Osteoblast (primary cell): ENCODE data around the gene NAB2. TPM values are rescaled to one million over a fixed set of nuclear protein-coding genes. Genes with fewer than 3 reads are reported as not detected.

Source experiments
- DNase-seq: peaks from one replicate; pipeline ENCODE4 v3.0.0; 2011; ENCODE audit warnings: low spot score, mixed read lengths; ENCODE audit not compliant: insufficient read length; ENCODE audit errors: missing footprints
- H2AFZ ChIP-seq: 2 replicates; pipeline ENCODE4 v1.6.0; 2011; ENCODE audit warnings: mild to moderate bottlenecking, low read length
- H3K27ac ChIP-seq: 2 replicates; pipeline ENCODE4 v1.5.1; 2011; ENCODE audit warnings: mild to moderate bottlenecking, low read depth, low read length, moderate library complexity
- H3K27me3 ChIP-seq: 2 replicates; pipeline ENCODE4 v1.6.0; 2012; ENCODE audit warnings: mild to moderate bottlenecking, control low read depth, inconsistent platforms, low read length, moderate library complexity; ENCODE audit not compliant: insufficient read depth
- H3K36me3 ChIP-seq: 2 replicates; pipeline ENCODE4 v1.5.1; 2011; ENCODE audit warnings: mild to moderate bottlenecking, low read length, control low read depth, moderate library complexity; ENCODE audit not compliant: insufficient read depth
- H3K4me1 ChIP-seq: 2 replicates; pipeline ENCODE4 v1.5.1; 2011; ENCODE audit warnings: mild to moderate bottlenecking, low read length, control low read depth, moderate library complexity; ENCODE audit not compliant: insufficient read depth
- H3K4me2 ChIP-seq: 2 replicates; pipeline ENCODE4 v1.6.0; 2011; ENCODE audit warnings: mild to moderate bottlenecking, low read length; ENCODE audit not compliant: insufficient read depth
- H3K4me3 ChIP-seq: fragments of 200-600 bp; sonication (generic); 3 replicates; pipeline ENCODE4 v1.5.1; 2012; ENCODE audit warnings: mild to moderate bottlenecking, low read length, inconsistent platforms; ENCODE audit not compliant: insufficient read depth
- H3K79me2 ChIP-seq: 2 replicates; pipeline ENCODE4 v1.6.0; 2012; ENCODE audit warnings: mild to moderate bottlenecking, low read length, control low read depth, inconsistent platforms; ENCODE audit not compliant: insufficient read depth
- H3K9me3 ChIP-seq: 2 replicates; pipeline ENCODE4 v1.5.1; 2011; ENCODE audit warnings: low read depth, low read length, control low read depth
- H4K20me1 ChIP-seq: 2 replicates; pipeline ENCODE4 v1.6.0; 2012; ENCODE audit warnings: mild to moderate bottlenecking, low read length, control low read depth; ENCODE audit not compliant: insufficient read depth
- total RNA-seq: library from RNA; depleted of rRNA; stranded (reverse); fragments of >200 nt; gene quantifications from 2 replicates; pipeline ENCODE4 v1.2.3, GENCODE V29; 2012
- TF ChIP-seq, protein P1 (sequence below): IDR thresholded peaks from 2 replicates; pipeline ENCODE4 v1.5.1; 2011; ENCODE audit warnings: mild to moderate bottlenecking, low read depth, low read length, moderate library complexity; ENCODE audit errors: extremely low read depth

NAB2 gene, protein sequence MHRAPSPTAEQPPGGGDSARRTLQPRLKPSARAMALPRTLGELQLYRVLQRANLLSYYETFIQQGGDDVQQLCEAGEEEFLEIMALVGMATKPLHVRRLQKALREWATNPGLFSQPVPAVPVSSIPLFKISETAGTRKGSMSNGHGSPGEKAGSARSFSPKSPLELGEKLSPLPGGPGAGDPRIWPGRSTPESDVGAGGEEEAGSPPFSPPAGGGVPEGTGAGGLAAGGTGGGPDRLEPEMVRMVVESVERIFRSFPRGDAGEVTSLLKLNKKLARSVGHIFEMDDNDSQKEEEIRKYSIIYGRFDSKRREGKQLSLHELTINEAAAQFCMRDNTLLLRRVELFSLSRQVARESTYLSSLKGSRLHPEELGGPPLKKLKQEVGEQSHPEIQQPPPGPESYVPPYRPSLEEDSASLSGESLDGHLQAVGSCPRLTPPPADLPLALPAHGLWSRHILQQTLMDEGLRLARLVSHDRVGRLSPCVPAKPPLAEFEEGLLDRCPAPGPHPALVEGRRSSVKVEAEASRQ
- total RNA-seq: 53.6 and 70.9 TPM in 2 replicates

DNA sequence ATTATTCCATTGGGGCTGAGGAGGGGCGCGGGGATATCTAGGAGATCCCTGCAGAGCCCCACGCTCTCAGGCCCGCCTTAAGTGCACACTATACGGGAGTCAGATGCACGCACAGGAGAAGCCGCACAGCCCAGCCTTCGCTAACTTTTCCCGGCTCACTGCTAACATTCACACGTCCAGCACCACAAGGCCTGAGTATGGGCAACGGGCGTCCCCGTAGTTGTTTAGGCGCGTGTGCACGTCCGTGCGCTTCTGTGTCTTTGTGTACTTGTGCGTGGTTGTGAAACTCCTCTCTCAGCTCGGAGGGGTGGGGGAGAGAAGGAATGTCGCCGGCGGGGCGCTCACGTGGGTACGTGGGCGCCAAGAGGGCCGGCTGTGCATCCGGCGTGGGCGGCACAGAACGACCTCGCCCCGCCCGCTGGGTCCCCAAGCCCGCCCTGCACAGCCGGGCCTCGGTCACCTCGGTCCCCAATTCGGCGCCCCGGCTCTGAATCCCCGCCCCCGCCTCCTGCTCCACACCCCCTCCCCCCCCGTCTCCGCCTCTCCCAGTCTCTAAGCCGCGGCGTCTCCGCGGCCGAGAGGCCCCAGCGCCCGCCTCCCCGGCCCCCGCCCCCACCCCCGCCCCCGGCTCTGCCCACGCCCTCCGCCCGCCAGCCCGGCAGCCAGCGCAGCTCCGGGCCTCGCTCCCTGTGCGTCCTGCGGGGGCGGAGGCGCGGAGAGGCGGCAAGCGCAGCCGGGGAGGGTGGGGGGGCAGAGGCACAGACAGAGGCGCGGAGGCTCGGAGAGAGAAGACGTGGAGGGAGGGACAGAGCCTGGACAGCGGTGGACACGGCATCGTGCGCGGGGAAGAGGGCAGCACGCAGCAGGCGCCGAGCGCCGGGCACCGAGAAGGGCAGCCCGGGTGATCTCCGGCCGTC is at the start of gene NAB2:
Gene NAB2, plus strand, starts transcription at position 761 of the 917 bp plus-strand sequence. CDS start 158 bp downstream, outside the sequence.
- peak within 1 kb of the TSS; percentile 99 for H3K27ac ChIP-seq

DNA sequence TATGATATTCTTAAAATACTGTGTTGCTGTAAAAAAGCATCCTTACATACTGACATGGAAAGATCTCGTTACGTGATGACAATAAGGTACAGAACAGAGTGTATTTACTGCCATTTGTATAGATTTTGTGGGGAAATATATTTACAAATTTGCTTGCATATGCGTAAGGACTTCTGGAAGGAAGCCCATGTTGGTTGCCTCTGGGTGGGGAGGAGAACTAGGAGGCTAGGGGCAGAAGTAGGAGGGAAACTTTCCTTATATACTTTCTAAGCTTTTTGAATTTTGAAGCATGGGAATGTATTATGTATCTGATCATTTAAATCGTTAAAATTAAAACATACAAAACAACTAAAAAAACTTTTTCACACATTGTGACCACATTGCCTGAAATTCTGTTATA is 48.7 kb upstream of the NAB2 start:
- TF ChIP-seq, protein P1, sequence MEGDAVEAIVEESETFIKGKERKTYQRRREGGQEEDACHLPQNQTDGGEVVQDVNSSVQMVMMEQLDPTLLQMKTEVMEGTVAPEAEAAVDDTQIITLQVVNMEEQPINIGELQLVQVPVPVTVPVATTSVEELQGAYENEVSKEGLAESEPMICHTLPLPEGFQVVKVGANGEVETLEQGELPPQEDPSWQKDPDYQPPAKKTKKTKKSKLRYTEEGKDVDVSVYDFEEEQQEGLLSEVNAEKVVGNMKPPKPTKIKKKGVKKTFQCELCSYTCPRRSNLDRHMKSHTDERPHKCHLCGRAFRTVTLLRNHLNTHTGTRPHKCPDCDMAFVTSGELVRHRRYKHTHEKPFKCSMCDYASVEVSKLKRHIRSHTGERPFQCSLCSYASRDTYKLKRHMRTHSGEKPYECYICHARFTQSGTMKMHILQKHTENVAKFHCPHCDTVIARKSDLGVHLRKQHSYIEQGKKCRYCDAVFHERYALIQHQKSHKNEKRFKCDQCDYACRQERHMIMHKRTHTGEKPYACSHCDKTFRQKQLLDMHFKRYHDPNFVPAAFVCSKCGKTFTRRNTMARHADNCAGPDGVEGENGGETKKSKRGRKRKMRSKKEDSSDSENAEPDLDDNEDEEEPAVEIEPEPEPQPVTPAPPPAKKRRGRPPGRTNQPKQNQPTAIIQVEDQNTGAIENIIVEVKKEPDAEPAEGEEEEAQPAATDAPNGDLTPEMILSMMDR: no peak
- Histone ChIP-seq H3K4me3 (no peak overlapping the region), H2AFZ (no peak overlapping the region), H3K36me3 (no peaks in the 10 kb centered on the region), H3K79me2 (no peaks in the 10 kb centered on the region), H3K4me1 (no peaks in the 10 kb centered on the region), H3K27ac (no peak overlapping the region), H3K4me2 (no peak overlapping the region), H3K27me3 (peaks cover 45% of the 10 kb centered on the region), H4K20me1 (no peaks in the 10 kb centered on the region), H3K9me3 (no peaks in the 10 kb centered on the region)
- DNase-seq: no peak

More for the DNA sequence above, at the start of gene NAB2:
- H3K4me1 ChIP-seq: peaks cover 51% of the 10 kb centered on the region
- H3K4me3 ChIP-seq: peak within 1 kb of the TSS; percentile 97
- peak within 1 kb of the TSS; percentile 99 for H3K4me2 ChIP-seq
- peaks cover 31% of the 10 kb centered on the region for H3K36me3 ChIP-seq
- peak within 1 kb of the TSS; percentile 56 for H2AFZ ChIP-seq
- H3K27me3 ChIP-seq: no peaks in the 10 kb centered on the region
- TF ChIP-seq, protein P1: no peak
- H4K20me1 ChIP-seq: peaks cover 37% of the 10 kb centered on the region
- peak; percentile 98 for DNase-seq
- peaks cover 40% of the 10 kb centered on the region for H3K79me2 ChIP-seq
- no peaks in the 10 kb centered on the region for H3K9me3 ChIP-seq

GRCh38 chr12:57040750-57041149 is 48.2 kb upstream of the NAB2 start:
- Histone ChIP-seq H3K36me3 (no peaks in the 10 kb centered on the region), H3K79me2 (no peaks in the 10 kb centered on the region), H3K4me3 (no peak overlapping the region), H2AFZ (no peak overlapping the region), H3K9me3 (no peaks in the 10 kb centered on the region), H3K4me2 (no peak overlapping the region), H3K27me3 (peaks cover 44% of the 10 kb centered on the region), H3K4me1 (no peaks in the 10 kb centered on the region), H3K27ac (no peak overlapping the region), H4K20me1 (no peaks in the 10 kb centered on the region)
- TF ChIP-seq, protein P1: no peak
- no peak for DNase-seq
